Measurements from ENCODE around the gene MN1. TPM values are rescaled to one million over a fixed set of nuclear protein-coding genes. Genes with fewer than 3 reads are reported as not detected.

MN1 gene
- total RNA-seq, 1 donor, result 55.9 TPM

DNA sequence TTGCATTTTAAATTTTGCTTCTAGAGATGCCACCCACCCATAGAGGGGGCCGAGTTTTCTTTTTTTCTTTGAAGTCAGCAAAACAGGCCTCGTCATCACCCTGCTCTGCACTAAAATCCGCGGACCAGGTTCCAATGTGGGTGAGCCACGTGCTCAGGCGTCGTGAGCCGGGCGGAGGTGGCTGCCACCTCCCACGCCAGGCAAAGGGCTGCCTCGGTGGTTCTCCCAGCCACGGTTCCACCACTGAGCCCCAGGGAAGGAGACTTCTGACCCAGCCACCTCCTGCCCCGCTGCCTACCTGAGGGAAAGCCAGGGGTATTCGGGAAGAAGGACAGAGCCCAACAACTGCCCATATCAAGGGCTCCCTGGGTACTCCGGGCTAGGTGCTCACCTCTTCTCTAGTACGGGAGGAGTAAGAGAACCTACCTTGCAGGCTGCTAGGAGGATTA lies 45.3 kb downstream of the MN1 start:
- H3K4me3 ChIP-seq (ENCODE audit: low read depth, low read length), result no peak overlapping the region
- TF ChIP-seq, protein P1, sequence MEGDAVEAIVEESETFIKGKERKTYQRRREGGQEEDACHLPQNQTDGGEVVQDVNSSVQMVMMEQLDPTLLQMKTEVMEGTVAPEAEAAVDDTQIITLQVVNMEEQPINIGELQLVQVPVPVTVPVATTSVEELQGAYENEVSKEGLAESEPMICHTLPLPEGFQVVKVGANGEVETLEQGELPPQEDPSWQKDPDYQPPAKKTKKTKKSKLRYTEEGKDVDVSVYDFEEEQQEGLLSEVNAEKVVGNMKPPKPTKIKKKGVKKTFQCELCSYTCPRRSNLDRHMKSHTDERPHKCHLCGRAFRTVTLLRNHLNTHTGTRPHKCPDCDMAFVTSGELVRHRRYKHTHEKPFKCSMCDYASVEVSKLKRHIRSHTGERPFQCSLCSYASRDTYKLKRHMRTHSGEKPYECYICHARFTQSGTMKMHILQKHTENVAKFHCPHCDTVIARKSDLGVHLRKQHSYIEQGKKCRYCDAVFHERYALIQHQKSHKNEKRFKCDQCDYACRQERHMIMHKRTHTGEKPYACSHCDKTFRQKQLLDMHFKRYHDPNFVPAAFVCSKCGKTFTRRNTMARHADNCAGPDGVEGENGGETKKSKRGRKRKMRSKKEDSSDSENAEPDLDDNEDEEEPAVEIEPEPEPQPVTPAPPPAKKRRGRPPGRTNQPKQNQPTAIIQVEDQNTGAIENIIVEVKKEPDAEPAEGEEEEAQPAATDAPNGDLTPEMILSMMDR (IDR thresholded peaks at IDR 0.05; ENCODE audit: insufficient read depth, low read length), result no peak
- no peak for DNase-seq (ENCODE audit: low read depth)

DNA sequence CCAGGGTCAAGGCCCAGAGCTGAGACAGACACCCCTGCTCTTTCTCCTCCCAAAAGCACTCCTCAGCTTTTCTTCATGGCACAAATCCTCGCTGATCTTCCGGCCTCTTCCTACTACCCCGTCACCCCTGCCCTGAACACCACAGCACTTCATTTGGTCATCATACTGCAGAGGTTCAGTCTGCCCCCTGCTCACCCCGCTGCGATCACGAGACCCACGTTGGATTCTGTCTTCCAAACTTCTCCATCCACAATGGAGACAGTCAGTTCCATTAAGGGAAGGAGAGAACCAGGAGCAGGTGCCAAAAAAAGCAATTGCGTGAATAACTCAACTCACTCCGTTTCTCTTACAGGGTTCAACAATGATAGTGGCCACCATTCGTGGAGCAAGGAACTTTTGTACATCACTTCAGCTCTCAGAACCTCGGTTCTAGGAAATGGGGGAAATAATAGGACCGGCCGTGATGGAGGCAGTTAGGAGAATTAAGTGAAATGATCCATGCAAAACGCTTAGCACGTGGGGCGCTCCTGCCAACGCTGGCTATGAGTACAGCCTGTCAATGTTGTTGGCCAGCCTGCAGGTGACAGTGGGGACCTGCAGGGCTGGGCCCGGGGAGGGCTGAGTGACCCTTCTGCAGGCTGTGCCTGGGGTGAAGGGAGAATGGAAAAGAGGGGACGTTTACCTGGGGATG lies 45.9 kb downstream of the MN1 start:
- no peak overlapping the region for H3K4me3 ChIP-seq (ENCODE audit: low read depth, low read length)
- TF ChIP-seq, protein P1 (IDR thresholded peaks at IDR 0.05; ENCODE audit: insufficient read depth, low read length), result no peak
- DNase-seq (ENCODE audit: low read depth), result peak; percentile 40

DNA sequence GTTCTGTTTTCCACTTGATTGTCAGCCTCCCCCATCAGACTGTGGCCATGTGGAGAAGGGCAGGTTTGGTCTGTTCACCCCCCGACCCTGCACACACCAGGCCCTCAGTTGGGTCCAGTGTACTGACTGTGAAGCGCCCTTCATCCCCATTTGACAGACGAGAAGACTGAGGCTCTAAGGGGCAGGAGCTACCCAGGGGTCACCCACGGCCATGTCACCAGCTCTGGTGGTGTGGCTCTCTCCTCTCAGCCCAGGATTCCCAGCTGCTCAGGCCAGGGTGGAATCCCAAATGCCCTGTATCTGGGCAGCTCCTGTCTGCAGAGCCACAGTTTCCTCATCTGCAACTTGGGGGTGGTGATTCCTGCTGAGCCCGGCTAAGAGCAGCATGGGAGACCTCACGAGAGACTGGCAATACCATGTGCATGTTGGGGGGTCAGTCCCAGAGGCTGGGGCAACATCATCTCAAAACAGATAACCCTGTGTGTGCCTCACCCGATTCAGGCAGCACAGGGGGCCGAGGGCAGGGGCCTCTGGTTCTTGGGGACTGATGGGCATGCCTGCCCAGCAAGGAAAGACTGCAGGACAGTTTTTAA lies 46.6 kb downstream of the MN1 start:
- TF ChIP-seq, protein P1 (IDR thresholded peaks at IDR 0.05; ENCODE audit: insufficient read depth, low read length), result no peak
- no peak for DNase-seq (ENCODE audit: low read depth)
- no peak overlapping the region for H3K4me3 ChIP-seq (ENCODE audit: low read depth, low read length)

DNA sequence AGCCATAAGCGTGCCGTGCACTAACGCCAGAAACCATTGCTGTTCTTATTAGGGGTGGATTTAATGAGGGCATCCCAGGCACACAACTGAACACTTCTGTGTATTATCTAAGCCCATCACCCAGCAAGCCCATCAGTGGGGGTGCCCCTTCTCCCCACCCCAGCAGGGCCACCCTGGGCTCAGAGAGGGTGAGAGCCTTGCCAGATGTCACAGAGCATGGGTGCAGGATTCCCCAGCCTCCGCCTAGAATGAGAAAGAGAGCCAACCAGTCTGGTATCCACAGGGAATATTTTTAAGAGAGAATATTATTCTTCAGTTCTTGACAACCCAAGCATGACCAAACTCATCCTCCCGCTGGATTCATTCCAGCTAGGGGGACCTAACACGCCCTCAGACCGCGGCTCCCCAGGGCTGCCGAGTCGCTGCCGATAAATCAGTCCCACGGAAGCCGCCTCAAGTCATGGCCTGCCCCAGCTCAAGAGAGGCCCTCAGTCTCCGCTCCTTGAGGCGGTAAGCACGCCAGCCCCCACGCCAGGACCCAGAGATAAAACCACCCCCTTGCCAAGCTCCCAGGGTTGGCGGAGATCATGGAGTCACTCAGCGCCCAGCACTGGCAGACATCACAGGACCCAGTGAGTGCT lies 47.2 kb downstream of the MN1 start:
- TF ChIP-seq, protein P1 (IDR thresholded peaks at IDR 0.05; ENCODE audit: insufficient read depth, low read length), result no peak
- H3K4me3 ChIP-seq (ENCODE audit: low read depth, low read length), result no peak overlapping the region
- peak; percentile 34 for DNase-seq (ENCODE audit: low read depth)

DNA sequence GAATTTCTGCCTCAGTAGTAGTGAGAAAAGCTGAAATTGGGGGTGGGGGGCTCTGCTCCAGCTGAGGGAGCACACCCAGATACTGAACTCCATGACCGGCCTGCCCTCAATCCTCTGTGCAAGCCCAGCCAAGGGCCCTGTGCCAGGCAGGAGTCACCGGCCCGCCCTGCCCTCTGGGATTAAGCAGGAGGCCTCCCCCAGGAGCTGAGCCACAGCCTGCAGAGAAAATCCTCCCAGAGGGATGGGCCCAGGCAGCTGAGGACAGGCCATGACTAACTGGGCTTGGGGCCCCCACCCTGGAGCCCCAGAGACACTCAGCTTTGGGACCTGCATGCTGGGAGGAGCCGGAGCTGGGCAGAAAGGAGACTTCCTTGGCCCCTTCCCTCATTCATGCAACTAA lies 48.8 kb downstream of the MN1 start:
- TF ChIP-seq, protein P1 (IDR thresholded peaks at IDR 0.05; ENCODE audit: insufficient read depth, low read length), result no peak
- H3K4me3 ChIP-seq (ENCODE audit: low read depth, low read length), result no peak overlapping the region
- peak; percentile 85 for DNase-seq (ENCODE audit: low read depth)

DNA sequence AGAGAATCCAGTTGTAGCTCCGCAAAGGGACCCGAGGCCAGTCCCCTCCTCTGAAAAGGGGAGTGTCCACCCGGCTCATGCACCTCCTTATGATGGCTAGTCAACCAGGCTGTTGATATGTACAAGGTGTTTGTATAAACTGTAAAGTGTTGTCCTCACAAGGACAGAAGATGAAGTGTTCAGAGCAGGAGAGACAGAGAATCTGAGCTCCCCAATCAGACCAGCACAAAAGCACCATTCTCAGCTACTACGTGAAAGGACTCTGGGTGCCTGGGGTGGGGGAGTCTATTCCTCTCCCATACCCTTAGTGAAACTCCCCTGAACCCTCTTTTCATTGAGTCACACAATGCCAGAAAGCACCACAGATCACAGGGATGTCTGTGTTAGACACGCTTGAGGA lies 49.4 kb downstream of the MN1 start:
- TF ChIP-seq, protein P1 (IDR thresholded peaks at IDR 0.05; ENCODE audit: insufficient read depth, low read length), result no peak
- no peak overlapping the region for H3K4me3 ChIP-seq (ENCODE audit: low read depth, low read length)
- DNase-seq (ENCODE audit: low read depth), result no peak
